K562 (cell line): ENCODE results near the gene ZCRB1.

Experiments
- ARID4B ChIP-seq: sonication (generic); formaldehyde crosslinking; IDR thresholded peaks from 2 replicates; pipeline ENCODE4 v1.8.0; 2022; ENCODE audit warnings: mild to moderate bottlenecking, missing genetic modification reagents
- MAX ChIP-seq: sonication (generic); formaldehyde crosslinking; IDR thresholded peaks from 2 replicates; pipeline ENCODE4 v1.9.0; 2022; ENCODE audit warnings: mild to moderate bottlenecking, missing genetic modification reagents
- PHB2 ChIP-seq: fragments of 450-650 bp; IDR thresholded peaks from 2 replicates; pipeline ENCODE4 v1.6.1; 2017; ENCODE audit warnings: low read depth
- PHF8 ChIP-seq: fragments of 200-600 bp; sonication (generic); IDR thresholded peaks from 2 replicates; pipeline ENCODE4 v1.6.1; 2012; ENCODE audit warnings: mixed run types, mild to moderate bottlenecking, inconsistent platforms, low read length, moderate library complexity, borderline replicate concordance
- SRSF9 ChIP-seq: fragments of 200-400 bp; formaldehyde crosslinking; IDR thresholded peaks from 2 replicates; pipeline ENCODE4 v1.6.1; 2017; ENCODE audit warnings: low read depth, low read length, borderline replicate concordance
- TF ChIP-seq, protein P1 (sequence below), 2 experiments: fragments of 450-650 bp; IDR thresholded peaks; 2 replicates each; pipeline ENCODE4 v1.6.1; 2016

- no peak for TF ChIP-seq MAX
- no peak for TF ChIP-seq PHB2
- TF ChIP-seq, protein P1, sequence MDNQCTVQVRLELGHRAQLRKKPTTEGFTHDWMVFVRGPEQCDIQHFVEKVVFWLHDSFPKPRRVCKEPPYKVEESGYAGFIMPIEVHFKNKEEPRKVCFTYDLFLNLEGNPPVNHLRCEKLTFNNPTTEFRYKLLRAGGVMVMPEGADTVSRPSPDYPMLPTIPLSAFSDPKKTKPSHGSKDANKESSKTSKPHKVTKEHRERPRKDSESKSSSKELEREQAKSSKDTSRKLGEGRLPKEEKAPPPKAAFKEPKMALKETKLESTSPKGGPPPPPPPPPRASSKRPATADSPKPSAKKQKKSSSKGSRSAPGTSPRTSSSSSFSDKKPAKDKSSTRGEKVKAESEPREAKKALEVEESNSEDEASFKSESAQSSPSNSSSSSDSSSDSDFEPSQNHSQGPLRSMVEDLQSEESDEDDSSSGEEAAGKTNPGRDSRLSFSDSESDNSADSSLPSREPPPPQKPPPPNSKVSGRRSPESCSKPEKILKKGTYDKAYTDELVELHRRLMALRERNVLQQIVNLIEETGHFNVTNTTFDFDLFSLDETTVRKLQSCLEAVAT (IDR thresholded peaks at IDR 0.05), result no peak
- TF ChIP-seq SRSF9, result no peak
- no peak for TF ChIP-seq PHF8
- TF ChIP-seq ARID4B (CRISPR knock-in tag), result no peak
Observed at GRCh38 chr12:42275499-42275898, 50.4 kb downstream of the ZCRB1 start.
